CD4-positive, alpha-beta T cell (primary cell): Measurements from ENCODE around the gene CPNE2. TPM values are rescaled to one million over a fixed set of nuclear protein-coding genes. Genes with fewer than 3 reads are reported as not detected.

Experiments used
- ATAC-seq: fragments of 200-7000 bp; cut with Tn5 transposase; one replicate; pipeline ENCODE4 v1.10.0; 2022; ENCODE audit warnings: mild to moderate bottlenecking; ENCODE audit not compliant: poor library complexity
- CTCF ChIA-PET: fragments of 350-600 bp; sonication (Branson Sonifier 250); formaldehyde crosslinking; loops from one replicate; lab custom pipeline; 2021; ENCODE audit warnings: antibody characterized with exemption, inconsistent platforms; lab: Charles Lee
- POLR2A ChIA-PET: fragments of 350-600 bp; sonication (Branson Sonifier 250); formaldehyde crosslinking; loops from one replicate; lab custom pipeline; 2021; ENCODE audit warnings: antibody characterized with exemption, inconsistent platforms; lab: Charles Lee
- DNase-seq, 14 experiments: peaks; one replicate each; pipeline ENCODE4 v3.0.0-alpha.2; 2013 to 2020; ENCODE audit warnings: mixed read lengths in 2 of 14
- H3K27ac ChIP-seq, 2 donors: one replicate each; pipeline versions ENCODE4 v1.5.1 to v1.7.0; 2013; ENCODE audit warnings: low read length in 2 of 2, low read depth in 1 of 2, mild to moderate bottlenecking in 1 of 2
- H3K27me3 ChIP-seq, 2 experiments: 1 replicate in 1 of 2; 2 replicates in 1 of 2; pipeline versions ENCODE4 v1.6.1 to v1.7.0; 2013; ENCODE audit warnings: low read length in 2 of 2, control low read depth in 1 of 2, mild to moderate bottlenecking in 1 of 2, moderate library complexity in 1 of 2; ENCODE audit not compliant: insufficient read depth in 2 of 2, control insufficient read depth in 1 of 2
- H3K36me3 ChIP-seq: one replicate; pipeline ENCODE4 v1.6.1; 2013; ENCODE audit warnings: low read length, control low read depth; ENCODE audit not compliant: insufficient read depth
- H3K4me1 ChIP-seq: one replicate; pipeline ENCODE4 v1.6.1; 2013; ENCODE audit warnings: low read length, control low read depth; ENCODE audit not compliant: insufficient read depth
- H3K4me3 ChIP-seq: one replicate; pipeline ENCODE4 v1.5.1; 2013; ENCODE audit warnings: mild to moderate bottlenecking, low read length, moderate library complexity
- H3K9me3 ChIP-seq, 2 experiments: 1 replicate in 1 of 2; 2 replicates in 1 of 2; pipeline versions ENCODE4 v1.6.1 to v1.7.0; 2013; ENCODE audit warnings: low read length in 2 of 2, mild to moderate bottlenecking in 2 of 2, control low read depth in 1 of 2, moderate library complexity in 1 of 2; ENCODE audit not compliant: control insufficient read depth in 1 of 2, insufficient read depth in 1 of 2
- H3K27ac Mint-ChIP-seq: one replicate; pipeline ENCODE4 v1.8.0; 2020; ENCODE audit warnings: mixed read lengths
- H3K27me3 Mint-ChIP-seq: one replicate; pipeline ENCODE4 v1.8.0; 2021; ENCODE audit warnings: mixed read lengths
- H3K36me3 Mint-ChIP-seq: one replicate; pipeline ENCODE4 v1.8.0; 2021; ENCODE audit warnings: low read depth, mixed read lengths
- H3K4me1 Mint-ChIP-seq: one replicate; pipeline ENCODE4 v1.8.0; 2021; ENCODE audit warnings: low read depth, mixed read lengths
- H3K4me3 Mint-ChIP-seq: one replicate; pipeline ENCODE4 v1.8.0; 2020; ENCODE audit warnings: mild to moderate bottlenecking, mixed read lengths
- H3K9me3 Mint-ChIP-seq: one replicate; pipeline ENCODE4 v1.8.0; 2020; ENCODE audit warnings: mixed read lengths
- CTCF ChIP-seq: fragments of 200-600 bp; IDR thresholded peaks from one replicate; pipeline ENCODE4 v1.8.0; 2022; ENCODE audit warnings: antibody characterized with exemption, mild to moderate bottlenecking
- intact Hi-C, 2 experiments: fragments of 100-400 bp; cut with DNase I in 1 of 2; cut with micrococcal nuclease in 1 of 2; formaldehyde crosslinking; loops; one replicate each; pipeline versions ENCODE4 v1.15.1 to v1.9.0; 2023 to 2025; cut with DNase I, micrococcal nuclease
- total RNA-seq, 174 experiments: library from RNA in 2 of 174; stranded (reverse) in 2 of 174; gene quantifications; one replicate each; pipeline ENCODE4 v1.2.3 and lab custom pipeline; 2021 to 2026

CPNE2 gene
- total RNA-seq, 2 experiments from 2014 or later, result 2.2 to 3.5 TPM

GRCh38 chr16:57084257-57084770, 8.1 kb upstream of the CPNE2 start:
- DNase-seq (peak; percentile 56 to 90 (median 70)), ATAC-seq (peak; percentile 96)
- peak overlapping the region; percentile 84 for H3K27ac Mint-ChIP-seq
- H3K4me3 Mint-ChIP-seq, result no peak overlapping the region
- CTCF ChIA-PET, result interaction anchor here (0.6 to 2.6 kb wide), 19 partner anchors 9 to 120 kb away, joined by 3 to 16 read pairs (median 4); partner anchors contain the start of genes CPNE2, PSME3IP1 and RSPRY1
- Histone ChIP-seq H3K9me3 (no peaks in the 10 kb centered on the region), H3K27ac (peak overlapping the region; percentile 43 to 57), H3K4me1 (peaks cover 11% of the 10 kb centered on the region), H3K27me3 (no peaks in the 10 kb centered on the region), H3K36me3 (peaks cover 37% of the 10 kb centered on the region), H3K4me3 (no peak overlapping the region)
- intact Hi-C loops, result loop anchor here (1.0 to 10.0 kb wide), 4 partner anchors 84 to 332 kb away; partner anchors contain the start of gene SLC12A3 (in 1 of the 2)
- POLR2A ChIA-PET, result interaction anchor here (0.6 to 2.8 kb wide), 11 partner anchors 9 to 105 kb away, joined by 3 to 14 read pairs (median 3); partner anchors contain the start of genes CPNE2, NLRC5, PSME3IP1 and RSPRY1
- H3K9me3 Mint-ChIP-seq, result no peaks in the 10 kb centered on the region
- peaks cover 12% of the 10 kb centered on the region for H3K4me1 Mint-ChIP-seq
- H3K27me3 Mint-ChIP-seq, result no peaks in the 10 kb centered on the region
- peaks cover 42% of the 10 kb centered on the region for H3K36me3 Mint-ChIP-seq
- peak; percentile 92 for TF ChIP-seq CTCF

- Mint-ChIP-seq H3K4me3 (no peak overlapping the region), H3K27me3 (no peaks in the 10 kb centered on the region), H3K9me3 (no peaks in the 10 kb centered on the region), H3K4me1 (peaks cover 12% of the 10 kb centered on the region), H3K36me3 (peaks cover 35% of the 10 kb centered on the region), H3K27ac (peak overlapping the region; percentile 18)
- ATAC-seq (no peak), DNase-seq (no peak)
- TF ChIP-seq CTCF, result no peak
- intact Hi-C loops, result loop anchor here (1.0 to 10.0 kb wide), 5 partner anchors 83 to 377 kb away; partner anchors contain the start of genes POLR2C (in 1 of the 2) and SLC12A3 (in 1 of the 2)
- ChIA-PET CTCF (interaction anchor here (1.1 to 2.6 kb wide), 13 partner anchors 8 to 120 kb away, joined by 3 to 16 read pairs (median 4); partner anchors contain the start of genes CPNE2, PSME3IP1 and RSPRY1), POLR2A (interaction anchor here (0.6 to 2.8 kb wide), 7 partner anchors 8 to 101 kb away, joined by 3 to 14 read pairs (median 3); partner anchors contain the start of genes CPNE2, PSME3IP1 and RSPRY1)
- Histone ChIP-seq H3K4me1 (peaks cover 11% of the 10 kb centered on the region), H3K27ac (no peak overlapping the region), H3K36me3 (peaks cover 30% of the 10 kb centered on the region), H3K4me3 (no peak overlapping the region), H3K27me3 (no peaks in the 10 kb centered on the region), H3K9me3 (no peaks in the 10 kb centered on the region)
These were observed 7.4 kb upstream of the CPNE2 start for GRCh38 chr16:57084996-57085395.

GRCh38 chr16:57087003-57087402, 5.4 kb upstream of the CPNE2 start:
- no peaks in the 10 kb centered on the region for H3K27me3 Mint-ChIP-seq
- H3K4me3 Mint-ChIP-seq, result no peak overlapping the region
- POLR2A ChIA-PET, result interaction anchor here (1.2 kb wide), 1 partner anchor 62 kb away, joined by 3 read pairs; no protein-coding TSS in a partner anchor
- H3K27ac Mint-ChIP-seq, result no peak overlapping the region
- intact Hi-C loops, result loop anchor here (5.0 to 10.0 kb wide), 3 partner anchors 222 to 375 kb away; partner anchors contain the start of genes POLR2C (in 1 of the 2) and SLC12A3 (in 1 of the 2)
- no peaks in the 10 kb centered on the region for H3K9me3 Mint-ChIP-seq
- DNase-seq, result no peak
- H3K27me3 ChIP-seq, result no peaks in the 10 kb centered on the region
- peaks cover 19% of the 10 kb centered on the region for H3K4me1 Mint-ChIP-seq
- H3K36me3 ChIP-seq, result peaks cover 19% of the 10 kb centered on the region
- H3K4me1 ChIP-seq, result peaks cover 18% of the 10 kb centered on the region
- no peak overlapping the region for H3K4me3 ChIP-seq
- H3K27ac ChIP-seq, result no peak overlapping the region
- CTCF ChIA-PET, result interaction anchor here (0.7 kb wide), 2 partner anchors 10 to 68 kb away, joined by 3 to 4 read pairs; no protein-coding TSS in a partner anchor
- no peaks in the 10 kb centered on the region for H3K9me3 ChIP-seq
- no peak for TF ChIP-seq CTCF
- H3K36me3 Mint-ChIP-seq, result peaks cover 18% of the 10 kb centered on the region
- ATAC-seq, result no peak
